OCI-LY7 (cell line): ENCODE results near the gene MCRIP2. TPM values are rescaled to one million over a fixed set of nuclear protein-coding genes. Genes with fewer than 3 reads are reported as not detected.

Experiments used
- BruUV-seq: library from RNA; stranded (reverse); fragments of 400-500 nt; replicated peaks from 2 replicates; lab custom pipeline; 2021; lab: Mats Ljungman, UMichigan
- CTCF ChIA-PET: fragments of 300-600 bp; sonication (Branson Sonifier 250); formaldehyde crosslinking; loops from one replicate; lab custom pipeline; 2022; ENCODE audit warnings: antibody characterized with exemption; ENCODE audit not compliant: unreplicated experiment; lab: Charles Lee
- POLR2A ChIA-PET: fragments of 300-600 bp; sonication (Branson Sonifier 250); formaldehyde crosslinking; loops from one replicate; lab custom pipeline; 2022; ENCODE audit warnings: antibody characterized with exemption; lab: Charles Lee
- DNase-seq: peaks from one replicate; pipeline ENCODE4 v3.0.0-alpha.2; 2015; ENCODE audit warnings: low spot score
- H2AFZ ChIP-seq: fragments of 200-600 bp; sonication (generic), shearing (Covaris generic); 2 replicates; pipeline ENCODE4 v1.6.1; 2014; ENCODE audit warnings: mild to moderate bottlenecking, antibody characterized with exemption, low read length, moderate library complexity
- H3K27ac ChIP-seq: fragments of 200-600 bp; sonication (generic); 2 replicates; pipeline ENCODE4 v1.5.1; 2014; ENCODE audit warnings: mixed run types, low read depth, mild to moderate bottlenecking, moderate library complexity, low read length, inconsistent platforms; ENCODE audit not compliant: poor library complexity, severe bottlenecking
- H3K36me3 ChIP-seq: fragments of 200-600 bp; sonication (generic); 2 replicates; pipeline ENCODE4 v1.6.1; 2014; ENCODE audit warnings: mild to moderate bottlenecking, antibody characterized with exemption, low read length, moderate library complexity, mixed read lengths; ENCODE audit not compliant: insufficient read depth
- H3K4me1 ChIP-seq: fragments of 200-600 bp; sonication (generic); 2 replicates; pipeline ENCODE4 v1.5.1; 2014; ENCODE audit warnings: mild to moderate bottlenecking, low read length; ENCODE audit not compliant: insufficient read depth, poor library complexity, severe bottlenecking
- H3K4me2 ChIP-seq: fragments of 200-600 bp; sonication (generic); 2 replicates; pipeline ENCODE4 v1.6.1; 2014; ENCODE audit warnings: mild to moderate bottlenecking, low read length
- H3K4me3 ChIP-seq: fragments of 200-600 bp; sonication (generic); 2 replicates; pipeline ENCODE4 v1.5.1; 2014; ENCODE audit warnings: mild to moderate bottlenecking, low read depth, low read length; ENCODE audit not compliant: poor library complexity, severe bottlenecking
- H3K79me2 ChIP-seq: fragments of 200-600 bp; sonication (generic); 2 replicates; pipeline ENCODE4 v1.6.1; 2016; ENCODE audit warnings: low read depth, mild to moderate bottlenecking, low read length, moderate library complexity, mixed read lengths; ENCODE audit not compliant: insufficient read depth
- H3K9me2 ChIP-seq: fragments of 200-600 bp; sonication (generic); 2 replicates; pipeline ENCODE4 v1.6.1; 2016; ENCODE audit warnings: mild to moderate bottlenecking, low read length, mixed read lengths; ENCODE audit not compliant: insufficient read depth
- H3K9me3 ChIP-seq: fragments of 200-600 bp; sonication (generic); 2 replicates; pipeline ENCODE4 v1.6.1; 2014; ENCODE audit warnings: mild to moderate bottlenecking, mixed run types, low read length, mixed read lengths
- H4K20me1 ChIP-seq: fragments of 200-600 bp; sonication (generic); 2 replicates; pipeline ENCODE4 v1.6.1; 2014; ENCODE audit warnings: mild to moderate bottlenecking, antibody characterized with exemption, low read length, moderate library complexity, mixed read lengths; ENCODE audit not compliant: insufficient read depth
- CTCF ChIP-seq: fragments of 200-600 bp; sonication (generic); conservative IDR thresholded peaks from 2 replicates; pipeline ENCODE4 v1.5.1; 2014; ENCODE audit warnings: mild to moderate bottlenecking, antibody characterized with exemption, low read length, moderate library complexity, mixed read lengths
- EZH2phosphoT487 ChIP-seq: fragments of 200-600 bp; sonication (generic); IDR thresholded peaks from 2 replicates; pipeline ENCODE4 v1.6.1; 2018; ENCODE audit warnings: low read depth, borderline replicate concordance, mild to moderate bottlenecking, mixed run types, antibody characterized with exemption, low read length, moderate library complexity, mixed read lengths
- intact Hi-C: fragments of 100-400 bp; cut with micrococcal nuclease; formaldehyde crosslinking; loops from one replicate; pipeline ENCODE4 v1.10.0; 2022; ENCODE audit not compliant: unreplicated experiment
- total RNA-seq, 2 experiments: library from RNA; depleted of rRNA in 1 of 2; stranded (reverse); fragments of >200 nt in 1 of 2; shearing (Covaris generic) in 1 of 2; gene quantifications; 2 replicates each; pipeline ENCODE4 v1.2.3, GENCODE V29; 2014 to 2022

The MCRIP2 gene
- total RNA-seq, 2 experiments from 2014 or later = 62.8 to 64.1 TPM

- intact Hi-C loops = no loop called here
- POLR2A ChIA-PET = no interaction called here
- H3K4me1 ChIP-seq = peaks cover 25% of the 10 kb centered on the region
- no peaks in the 10 kb centered on the region for H3K9me3 ChIP-seq
- CTCF ChIA-PET = no interaction called here
- no peak overlapping the region for H3K4me2 ChIP-seq
- H3K4me3 ChIP-seq = no peak overlapping the region
- no peaks in the 10 kb centered on the region for H3K9me2 ChIP-seq
- no peak for DNase-seq
- no TSS peak for BruUV-seq
- peaks cover 25% of the 10 kb centered on the region for H3K36me3 ChIP-seq
- no peak for TF ChIP-seq EZH2phosphoT487
- no peak for TF ChIP-seq CTCF
- H2AFZ ChIP-seq = no peak overlapping the region
- H3K27ac ChIP-seq = no peak overlapping the region
- no peaks in the 10 kb centered on the region for H4K20me1 ChIP-seq
- peaks cover 4% of the 10 kb centered on the region; the same call in 1 of the 2 replicates for H3K79me2 ChIP-seq
Measured at GRCh38 chr16:651844-652243, 10.2 kb downstream of the MCRIP2 start.

GRCh38 chr16:652454-653305 lies 11.1 kb downstream of the MCRIP2 start:
- H2AFZ ChIP-seq = no peak overlapping the region
- no peaks in the 10 kb centered on the region for H3K9me2 ChIP-seq
- no peaks in the 10 kb centered on the region for H4K20me1 ChIP-seq
- ChIA-PET CTCF (no interaction called here), POLR2A (no interaction called here)
- no peak for DNase-seq
- TF ChIP-seq EZH2phosphoT487 (no peak), CTCF (no peak)
- H3K79me2 ChIP-seq = peaks cover 4% of the 10 kb centered on the region; the same call in 1 of the 2 replicates
- BruUV-seq = no TSS peak
- H3K9me3 ChIP-seq = no peaks in the 10 kb centered on the region
- H3K4me1 ChIP-seq = peaks cover 22% of the 10 kb centered on the region
- H3K4me2 ChIP-seq = no peak overlapping the region
- no peak overlapping the region for H3K27ac ChIP-seq
- intact Hi-C loops = no loop called here
- peaks cover 31% of the 10 kb centered on the region; the same call in 1 of the 2 replicates for H3K36me3 ChIP-seq
- H3K4me3 ChIP-seq = no peak overlapping the region

- BruUV-seq = no TSS peak
- peaks cover 4% of the 10 kb centered on the region; the same call in 1 of the 2 replicates for H3K79me2 ChIP-seq
- H3K9me3 ChIP-seq = no peaks in the 10 kb centered on the region
- H3K4me1 ChIP-seq = peaks cover 13% of the 10 kb centered on the region
- H3K9me2 ChIP-seq = no peaks in the 10 kb centered on the region
- no peak for TF ChIP-seq EZH2phosphoT487
- no peak for TF ChIP-seq CTCF
- no peak for DNase-seq
- no peak overlapping the region for H3K4me2 ChIP-seq
- CTCF ChIA-PET = no interaction called here
- intact Hi-C loops = no loop called here
- peaks cover 41% of the 10 kb centered on the region; the same call in 1 of the 2 replicates for H3K36me3 ChIP-seq
- no peak overlapping the region for H3K4me3 ChIP-seq
- H2AFZ ChIP-seq = no peak overlapping the region
- H4K20me1 ChIP-seq = no peaks in the 10 kb centered on the region
- POLR2A ChIA-PET = no interaction called here
- H3K27ac ChIP-seq = no peak overlapping the region
Measured at GRCh38 chr16:654034-654433, 12.4 kb downstream of the MCRIP2 start.
